ENCODE measurements around the gene RFX7.
A peak's percentile ranks its signal among the peaks of the same experiment; 100 is the strongest.

Gene RFX7

DNA sequence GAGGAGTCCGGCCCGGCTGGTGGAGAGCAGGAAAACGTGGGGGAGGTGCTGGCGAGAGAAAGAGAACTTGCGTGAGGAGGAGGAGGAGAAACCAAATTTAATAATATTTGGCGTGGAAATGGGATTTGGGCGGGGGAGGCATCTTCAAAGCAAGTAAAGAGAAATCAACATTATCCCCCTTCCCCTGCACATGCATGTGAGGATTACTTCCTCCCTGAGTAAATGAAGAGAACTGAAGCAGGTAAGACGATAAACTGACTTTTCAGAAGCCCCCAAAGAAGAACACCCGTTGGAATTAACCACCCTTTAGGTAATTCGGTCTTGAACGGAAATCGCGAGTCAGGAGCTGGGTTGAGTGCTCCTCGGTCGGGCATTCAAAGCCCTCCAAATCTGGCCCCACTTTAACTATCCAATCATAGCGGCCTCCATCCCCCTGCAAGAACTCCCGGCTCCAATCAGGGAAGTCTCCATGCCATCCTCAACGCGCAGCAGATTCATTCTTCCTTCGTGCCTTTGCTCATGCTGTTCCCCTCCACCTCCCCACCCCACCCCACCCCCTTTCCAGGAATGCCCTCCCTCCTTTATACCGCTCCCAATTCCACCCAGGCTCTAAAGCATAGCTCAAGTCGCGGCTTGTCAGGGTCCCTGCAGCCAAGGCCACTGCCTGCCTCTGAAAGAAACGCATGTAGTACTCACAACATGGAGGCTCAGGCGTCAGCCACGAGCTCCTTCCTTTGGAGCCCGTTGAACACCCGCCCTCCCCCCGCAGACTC lies 545 bp upstream of the RFX7 start:
- peak; percentile 65 for DNase-seq (ENCODE audit: low spot score)

DNA sequence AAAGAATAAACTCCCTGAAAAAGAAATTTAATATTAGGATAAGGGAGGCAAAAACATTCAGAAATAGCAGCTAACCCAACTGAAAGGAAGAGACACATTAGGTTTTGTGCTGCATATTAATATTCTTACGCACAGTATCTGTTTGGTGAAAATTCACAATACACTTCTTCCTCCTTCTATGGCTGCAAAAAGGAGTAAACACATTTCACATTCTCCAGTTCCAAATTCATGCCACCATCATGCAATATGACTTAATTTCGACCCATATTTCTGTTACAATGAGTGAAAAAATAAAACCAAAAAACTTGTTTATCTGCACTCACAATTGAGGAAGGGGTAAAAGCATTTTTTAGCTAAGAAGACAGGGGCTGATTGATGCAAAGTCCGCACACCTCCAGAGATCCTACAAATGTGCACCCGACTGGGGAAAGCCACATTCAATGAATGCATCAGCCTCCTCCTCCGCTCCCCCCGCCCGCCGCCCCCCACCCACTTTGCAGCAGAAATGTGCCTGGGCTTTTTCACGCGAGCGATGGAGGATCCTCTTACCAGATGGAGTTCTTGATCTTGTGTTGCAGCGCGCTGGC lies 1.0 kb downstream of the RFX7 start:
- no peak for DNase-seq (ENCODE audit: low spot score)

DNA sequence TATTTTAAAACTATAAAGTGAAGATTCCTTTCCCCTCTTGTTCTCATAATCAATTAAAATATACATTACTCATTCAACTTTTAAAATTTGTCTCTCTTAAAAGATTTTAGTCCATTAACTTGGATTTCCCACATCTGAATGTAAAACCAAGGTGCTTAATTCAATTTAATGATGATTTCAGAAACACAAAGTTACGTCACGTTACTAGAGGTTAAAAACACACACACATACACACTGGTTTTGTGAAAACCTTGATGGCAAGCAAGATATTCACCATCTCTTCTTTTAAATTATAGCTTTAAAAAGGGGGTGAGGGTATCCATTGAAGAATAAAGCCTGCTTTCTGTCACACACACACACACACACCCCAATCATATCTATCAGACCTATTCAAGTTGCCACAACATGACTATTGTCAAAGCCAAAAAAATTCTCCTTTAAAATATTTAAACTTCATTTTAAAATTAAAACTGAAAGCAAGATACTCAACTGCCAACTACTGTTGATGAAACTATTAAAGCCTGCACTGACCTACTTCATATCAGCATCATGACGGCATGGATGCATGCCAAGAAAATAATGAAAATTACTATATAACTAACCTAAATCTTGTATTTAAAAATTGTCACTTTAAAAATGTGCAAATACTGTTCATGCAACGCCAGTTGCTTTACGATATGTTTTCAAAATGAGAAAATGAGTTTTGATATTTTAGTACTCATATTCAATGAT lies 2.1 kb downstream of the RFX7 start:
- no peak for DNase-seq (ENCODE audit: low spot score)

DNA sequence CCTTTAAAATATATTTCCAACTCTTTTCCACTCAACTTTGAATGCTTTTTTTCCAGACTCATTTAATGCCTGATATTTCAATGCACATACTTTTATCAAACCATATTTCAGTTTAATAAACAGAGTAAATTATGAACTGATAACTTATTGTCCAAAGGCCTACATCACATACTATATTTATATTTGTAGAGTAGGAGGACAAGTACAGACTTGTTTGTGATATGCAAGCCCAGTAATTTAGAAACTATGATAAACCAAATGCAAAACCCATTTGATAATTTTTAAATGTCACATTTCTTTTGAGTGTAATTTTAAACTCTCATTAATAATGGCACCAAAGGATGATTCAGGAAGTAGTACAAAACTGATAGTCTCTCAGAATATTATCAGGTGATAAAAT lies 3.3 kb downstream of the RFX7 start:
- no peak for DNase-seq (ENCODE audit: low spot score)

DNA sequence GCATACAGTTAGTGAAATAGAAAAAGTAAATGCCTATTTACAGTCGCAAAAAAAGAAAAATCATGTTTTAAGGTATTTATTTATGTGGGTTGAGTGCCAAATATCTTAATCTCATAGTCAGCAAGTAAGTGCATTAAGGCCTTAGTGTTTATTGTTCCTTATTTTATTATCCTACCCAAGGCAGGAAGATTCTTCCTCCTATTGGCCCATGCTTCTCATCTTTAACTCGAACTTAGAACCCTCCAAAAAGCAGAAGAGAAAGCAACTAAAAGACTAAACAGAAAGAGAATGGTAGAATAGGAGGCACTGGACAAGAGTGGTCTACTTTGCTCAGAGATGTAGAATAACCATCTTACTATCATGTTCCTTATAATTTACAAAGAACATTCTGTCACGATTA lies 7.5 kb downstream of the RFX7 start:
- no peak for DNase-seq (ENCODE audit: low spot score)

DNA sequence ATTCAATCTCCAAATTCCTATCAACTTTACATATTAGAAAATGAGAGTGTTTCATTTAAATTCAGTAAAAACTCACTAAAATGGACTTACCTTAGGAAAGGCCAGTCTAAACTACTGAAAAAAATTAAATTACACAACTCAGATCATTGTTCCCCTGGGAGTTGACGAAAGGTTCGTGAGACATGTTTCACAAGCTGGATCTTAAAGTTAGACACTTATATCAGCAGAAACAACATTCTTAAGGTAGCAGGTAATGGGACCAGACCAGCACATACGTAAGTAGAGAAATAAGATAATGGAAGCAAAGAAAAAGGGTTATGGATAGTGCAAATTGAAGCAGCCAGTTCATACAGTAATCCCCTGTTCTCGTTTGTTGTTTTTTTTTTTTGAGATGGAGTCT lies 8.9 kb downstream of the RFX7 start:
- DNase-seq (ENCODE audit: low spot score) = no peak

DNA sequence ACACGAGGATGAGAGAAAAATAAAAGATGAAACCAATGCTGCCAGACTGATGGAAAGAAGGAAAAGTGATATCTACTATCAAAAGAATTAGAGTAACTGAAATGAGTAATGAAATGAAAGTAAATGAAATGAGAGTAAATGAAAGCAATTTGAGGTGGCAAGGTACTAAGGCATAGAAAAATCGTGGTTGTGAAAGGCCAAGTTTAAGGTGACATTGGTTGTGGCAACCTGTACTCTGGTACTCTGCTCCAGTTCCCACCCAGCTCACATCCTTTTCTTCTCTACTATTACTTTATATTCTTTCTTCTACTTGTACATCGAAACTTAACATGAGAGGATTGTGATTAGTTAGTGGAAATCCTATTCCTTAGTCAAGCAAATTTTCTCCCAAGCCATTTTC lies 10.1 kb downstream of the RFX7 start:
- no peak for DNase-seq (ENCODE audit: low spot score)

DNA sequence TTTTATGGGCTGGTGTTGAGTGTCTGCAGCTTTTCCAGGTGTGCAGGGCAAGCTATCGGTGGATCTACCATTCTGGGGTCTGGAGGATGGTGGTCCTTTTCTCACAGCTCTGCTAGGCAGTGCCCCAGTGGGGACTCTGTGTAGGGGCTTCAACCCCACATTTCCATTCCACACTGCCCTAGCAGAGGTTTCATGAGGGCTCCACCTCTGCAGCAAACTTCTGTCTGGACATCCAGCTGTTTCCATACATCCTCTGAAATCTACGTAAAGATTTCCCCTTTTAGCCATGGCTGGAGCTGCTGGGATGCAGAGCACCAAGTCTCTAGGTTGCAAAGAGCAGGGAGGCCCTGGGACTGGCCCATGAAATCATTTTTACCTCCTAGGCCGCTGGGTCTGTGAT lies 11.6 kb downstream of the RFX7 start:
- DNase-seq (ENCODE audit: low spot score) = no peak

DNA sequence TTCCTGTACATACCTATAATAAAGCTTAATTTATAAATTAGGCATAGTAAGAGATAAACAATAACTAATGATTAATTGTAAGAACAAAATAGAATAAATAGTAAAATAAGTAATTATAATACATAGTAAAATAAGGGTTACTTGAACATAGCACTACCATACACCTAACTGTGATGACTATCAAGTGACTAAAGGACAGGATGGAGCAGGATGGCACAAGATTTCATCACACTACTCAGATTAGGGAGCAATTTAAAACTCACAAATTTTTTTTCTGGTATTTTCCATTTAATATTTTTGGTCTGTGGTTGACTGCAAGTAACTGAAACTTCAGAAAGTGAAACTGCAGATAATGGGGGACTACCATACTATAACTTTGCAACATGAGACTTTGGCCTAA lies 14.8 kb downstream of the RFX7 start:
- DNase-seq (ENCODE audit: low spot score) = no peak

DNA sequence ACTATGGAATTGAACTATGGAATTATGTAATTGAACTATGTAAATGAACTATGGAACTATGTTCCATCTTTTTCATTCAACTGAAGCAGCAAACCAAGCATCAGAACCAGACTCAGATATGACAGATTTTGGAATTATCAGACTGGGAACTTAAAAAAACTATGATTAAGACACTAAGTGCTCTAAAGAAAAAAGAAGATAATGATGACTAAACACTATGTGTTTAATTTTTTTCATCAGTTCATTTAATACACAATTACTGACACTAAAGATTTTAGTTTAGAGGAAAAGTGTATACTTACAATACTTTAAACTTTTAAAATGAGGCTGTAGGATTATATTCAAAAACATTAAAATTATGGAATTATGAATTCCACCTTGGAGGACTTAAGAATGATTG lies 15.3 kb downstream of the RFX7 start:
- DNase-seq (ENCODE audit: low spot score) = no peak

DNA sequence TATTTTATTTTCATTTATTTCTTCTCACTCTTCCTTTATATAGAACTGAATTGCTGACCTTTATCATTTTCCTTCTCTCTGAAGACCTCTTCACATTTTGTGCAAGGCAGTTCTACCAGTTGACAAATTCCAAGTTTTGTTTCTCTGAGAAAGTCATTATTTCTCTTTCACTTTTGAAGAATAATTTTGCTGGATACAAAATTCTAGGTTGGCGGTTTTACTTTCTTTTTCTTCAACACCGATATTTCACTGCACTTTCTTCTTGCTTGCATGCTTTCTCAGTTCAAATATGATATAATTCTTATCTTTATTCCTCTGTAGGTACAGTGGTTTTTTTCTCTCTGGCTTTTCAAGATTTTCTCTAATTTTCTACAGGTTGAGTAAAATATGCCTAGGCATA lies 15.9 kb downstream of the RFX7 start:
- DNase-seq (ENCODE audit: low spot score) = no peak

DNA sequence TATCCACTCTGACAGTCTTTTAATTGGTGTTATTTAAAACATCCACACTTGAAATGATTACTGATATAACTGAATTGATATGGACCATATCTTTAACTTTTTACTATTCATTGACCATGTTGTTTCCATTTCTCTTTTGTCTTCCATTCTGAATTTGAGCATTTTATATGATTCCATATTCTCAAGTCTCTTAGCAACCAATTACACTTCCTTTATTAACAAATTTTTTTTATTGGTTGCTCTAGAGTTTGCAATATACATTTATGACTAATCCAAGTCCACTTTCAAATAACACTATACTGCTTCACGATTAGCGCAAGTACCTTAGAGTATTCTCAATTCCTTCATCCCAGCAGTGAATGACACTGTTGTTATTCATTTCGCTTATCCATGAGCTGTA lies 16.4 kb downstream of the RFX7 start:
- DNase-seq (ENCODE audit: low spot score) = no peak

DNA sequence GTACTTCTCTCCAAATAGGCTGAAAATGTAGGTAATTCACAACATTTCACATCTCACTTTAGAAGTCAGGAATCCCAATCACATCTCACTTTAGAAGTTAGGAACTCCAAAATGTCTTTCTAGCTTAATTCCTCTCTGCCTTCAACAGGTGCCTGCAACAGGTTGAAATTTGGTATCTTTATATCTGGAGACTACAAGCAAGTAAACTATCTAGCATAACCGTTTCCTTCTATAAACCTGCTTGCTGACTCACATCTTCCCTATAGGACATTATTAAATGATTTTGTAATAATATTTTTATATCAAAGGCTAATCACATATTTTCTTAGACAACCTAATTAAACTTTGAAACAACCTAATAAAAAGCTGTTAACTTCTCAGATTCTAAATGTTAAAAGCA lies 18.2 kb downstream of the RFX7 start:
- DNase-seq (ENCODE audit: low spot score) = no peak

DNA sequence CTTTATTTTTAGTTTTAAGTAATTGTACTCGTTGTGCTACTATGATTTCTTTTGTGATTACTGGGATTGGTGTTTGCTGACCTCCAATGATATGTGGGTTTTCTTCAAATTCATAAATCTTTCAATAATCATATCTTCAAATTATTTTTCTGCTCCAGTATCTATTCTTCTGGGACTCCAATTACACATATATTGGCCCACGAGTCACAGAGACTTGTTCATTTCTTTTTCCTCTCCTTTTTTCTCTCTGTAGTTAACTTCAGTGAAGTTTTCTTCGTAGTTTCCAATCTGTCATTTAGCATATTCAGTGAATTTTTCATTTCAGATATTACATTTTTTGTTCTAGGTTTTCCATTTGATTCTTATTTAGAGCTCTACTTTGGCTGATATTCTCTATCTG lies 21.4 kb downstream of the RFX7 start:
- no peak for DNase-seq (ENCODE audit: low spot score)

DNA sequence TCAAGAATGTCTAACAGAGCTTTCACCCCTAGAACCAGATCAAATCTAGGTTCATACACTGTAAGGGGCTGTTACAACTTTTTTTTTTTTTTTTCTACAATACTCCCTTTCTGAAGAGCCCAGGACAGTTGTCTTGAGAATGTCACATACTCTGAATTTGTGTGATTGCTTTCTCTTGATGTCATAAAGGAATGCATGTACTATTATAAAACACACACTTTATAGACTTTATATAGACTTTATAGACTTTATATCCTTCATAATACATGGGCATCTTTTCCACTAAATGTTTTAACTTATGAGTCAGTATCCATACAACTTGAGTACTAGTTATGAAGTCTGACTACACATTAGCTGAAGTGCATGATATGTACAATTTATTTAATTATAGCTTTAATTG lies 26.3 kb downstream of the RFX7 start:
- DNase-seq (ENCODE audit: low spot score) = no peak

DNA sequence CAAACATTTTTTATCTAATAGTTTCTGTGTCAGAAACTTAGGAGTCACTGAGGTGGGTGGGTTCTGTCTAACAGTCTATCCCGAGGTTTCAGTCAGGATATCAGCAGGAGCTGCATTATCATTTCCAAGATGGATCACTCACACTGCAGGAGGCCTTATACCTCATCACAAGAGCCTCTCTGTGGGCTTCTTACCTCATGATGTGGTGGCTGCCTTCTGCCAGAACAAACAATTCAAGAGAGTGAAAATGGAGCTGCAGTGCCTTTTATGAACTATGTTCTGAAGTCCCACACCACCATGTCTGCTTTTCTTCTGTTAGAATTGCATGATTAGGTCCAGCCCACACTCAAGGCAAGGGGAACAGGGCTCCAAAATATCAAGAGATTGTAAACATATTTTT lies 27.9 kb downstream of the RFX7 start:
- DNase-seq (ENCODE audit: low spot score) = no peak

DNA sequence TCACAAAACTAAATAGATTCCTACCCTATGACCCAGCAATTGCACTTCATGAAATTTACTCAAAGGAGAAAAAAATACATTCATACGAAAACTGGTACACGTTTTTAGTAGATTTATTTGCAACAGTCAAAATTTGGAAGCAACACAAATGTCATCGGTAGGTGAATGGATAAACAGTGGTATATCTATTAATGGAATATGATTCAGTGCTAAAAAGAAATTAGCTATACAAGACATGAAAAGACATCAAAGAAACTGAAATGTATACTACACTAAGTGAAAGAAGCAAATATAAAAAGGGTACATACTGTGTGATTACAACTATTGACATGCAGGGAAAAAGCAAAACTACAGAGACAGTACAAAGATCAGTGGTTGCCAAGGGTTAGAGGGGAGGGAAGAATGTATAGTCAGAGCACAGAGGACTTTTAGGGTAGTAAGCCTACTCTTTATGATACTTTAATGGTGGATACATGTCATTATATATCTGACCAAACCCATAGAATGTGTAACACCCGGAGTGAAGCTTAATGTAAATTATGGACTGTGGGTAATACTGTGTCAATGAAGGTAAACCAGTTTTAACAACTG lies 31.6 kb downstream of the RFX7 start:
- no peak for DNase-seq (ENCODE audit: low spot score)

DNA sequence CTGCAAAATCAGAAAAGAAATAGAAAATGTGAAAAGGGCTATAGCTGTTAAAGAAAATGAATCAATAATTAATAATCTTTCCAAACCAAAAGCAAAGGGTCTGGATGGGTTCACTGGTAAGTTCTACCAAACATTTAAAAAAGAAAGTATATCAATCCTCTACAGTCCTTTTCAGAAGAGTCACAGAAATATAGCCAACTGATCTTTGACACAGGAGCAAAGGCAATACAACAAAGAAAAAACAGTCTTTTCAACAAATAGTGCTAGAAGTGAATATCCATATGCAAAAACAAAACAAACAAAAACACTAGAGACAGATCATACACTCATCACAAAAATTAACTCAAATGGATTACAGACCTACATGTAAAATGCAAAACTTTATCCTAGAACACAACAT lies 32.6 kb downstream of the RFX7 start:
- DNase-seq (ENCODE audit: low spot score) = no peak

DNA sequence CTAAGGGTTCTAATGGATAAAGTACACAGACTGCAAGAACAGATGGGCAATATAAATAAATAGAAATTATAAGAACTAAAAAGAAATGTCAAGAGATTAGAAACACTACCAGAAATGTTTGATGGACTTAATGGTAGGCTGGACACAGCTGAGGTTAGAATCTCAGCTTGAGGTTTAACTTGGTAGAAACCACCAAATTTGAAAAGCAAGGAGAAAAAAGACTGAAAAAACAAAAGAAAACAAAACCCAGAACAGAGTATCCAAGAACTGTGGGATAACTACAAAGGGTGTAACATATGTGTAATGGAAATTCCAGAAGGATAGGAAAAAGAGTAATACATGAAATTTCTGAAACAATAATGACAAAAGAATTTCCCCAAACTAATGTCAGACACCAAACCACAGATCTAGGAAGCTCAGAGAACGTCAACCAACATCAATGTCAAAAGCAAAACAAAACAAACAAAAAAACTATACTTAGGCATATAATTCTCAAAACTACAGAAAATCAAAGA lies 35.0 kb downstream of the RFX7 start:
- DNase-seq (ENCODE audit: low spot score) = no peak

DNA sequence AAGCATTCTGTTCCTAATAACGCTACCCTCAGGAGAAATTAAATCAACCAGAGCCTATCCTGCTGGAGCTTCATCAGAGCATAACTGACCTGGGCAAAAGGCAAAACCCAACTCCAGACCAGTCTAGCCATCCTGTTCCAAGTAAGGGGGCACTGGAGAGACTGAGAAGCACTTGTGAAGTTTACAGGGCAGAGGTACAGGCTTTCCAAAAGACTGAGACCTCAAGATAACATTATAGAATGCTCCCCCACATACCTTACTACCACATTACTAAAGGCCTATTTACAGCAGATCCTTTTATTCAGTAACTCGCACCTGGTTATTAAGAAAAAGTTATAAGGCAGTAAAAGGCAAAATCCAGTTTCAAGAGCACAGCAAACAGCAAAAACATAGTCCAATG lies 35.5 kb downstream of the RFX7 start:
- DNase-seq (ENCODE audit: low spot score) = no peak

DNA sequence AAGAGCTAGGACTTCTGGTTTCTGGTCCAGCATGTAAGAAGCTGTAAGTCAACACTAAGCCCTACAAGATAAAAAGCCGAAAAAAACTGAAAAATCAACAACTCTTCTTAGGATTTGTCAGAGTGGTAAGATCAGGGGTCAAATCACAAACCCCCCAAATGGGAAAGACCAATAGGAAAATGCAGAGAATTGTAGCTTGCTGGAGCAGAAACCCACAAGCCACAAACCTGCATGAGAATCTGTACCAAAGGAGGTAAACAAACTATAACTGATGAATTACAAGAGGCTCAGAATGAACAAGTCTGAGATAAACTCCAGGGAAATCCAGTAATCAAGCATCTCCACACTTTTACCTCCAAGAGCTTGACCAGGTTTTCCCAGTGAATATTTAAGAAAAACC lies 36.0 kb downstream of the RFX7 start:
- DNase-seq (ENCODE audit: low spot score) = no peak

DNA sequence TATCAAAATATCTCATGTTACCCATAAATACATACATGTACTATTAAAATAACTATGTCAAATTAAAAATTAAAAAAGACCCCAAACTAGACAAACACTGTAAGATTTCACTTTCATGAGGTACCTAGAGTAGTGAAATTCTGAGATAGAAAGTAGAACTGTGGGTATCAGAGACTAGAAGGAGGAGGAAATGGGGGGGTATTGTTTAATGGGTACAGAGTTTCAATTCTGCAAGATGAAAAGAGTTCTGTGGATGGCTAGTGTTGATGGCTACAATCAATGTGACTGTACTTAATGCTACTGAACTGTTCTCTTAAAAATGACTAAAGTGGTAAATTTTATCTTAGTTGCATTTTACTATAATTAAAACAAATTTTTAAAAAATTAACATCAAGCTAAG lies 36.6 kb downstream of the RFX7 start:
- DNase-seq (ENCODE audit: low spot score) = no peak

Measured in HuH-7.5 (cell line).